ENCODE results near the gene TTC3. TPM values are rescaled to one million over a fixed set of nuclear protein-coding genes. Genes with fewer than 3 reads are reported as not detected.

The TTC3 gene
- total RNA-seq, 1 donor from 2014 or later = 190 TPM

DNA sequence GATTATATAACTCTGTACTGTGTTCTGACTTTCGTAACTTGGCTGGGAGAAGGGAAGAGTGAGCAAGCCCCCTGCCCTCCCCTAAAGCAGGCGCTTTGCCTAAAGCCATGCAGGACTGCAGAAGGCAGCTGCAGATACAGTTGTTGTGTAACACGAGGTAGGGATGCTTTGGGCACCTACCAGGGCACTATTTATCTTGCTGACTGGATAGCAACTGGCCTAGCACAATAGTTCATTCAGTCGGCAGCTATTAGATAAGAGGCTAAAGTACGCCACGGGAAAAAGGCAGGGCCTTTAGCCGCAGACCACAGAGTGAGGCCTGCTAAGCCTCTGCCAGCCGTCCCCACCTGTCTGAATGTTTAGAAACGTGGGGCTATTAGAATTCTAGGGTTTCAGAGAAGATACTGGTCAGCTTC is 80.9 kb downstream of the TTC3 start:
- Mint-ChIP-seq H3K9me3 (ENCODE audit: unreplicated experiment) (no peaks in the 10 kb centered on the region), H3K4me1 (ENCODE audit: unreplicated experiment) (no peaks in the 10 kb centered on the region), H3K4me3 (ENCODE audit: unreplicated experiment) (no peak overlapping the region), H3K27me3 (ENCODE audit: unreplicated experiment) (no peaks in the 10 kb centered on the region), H3K36me3 (ENCODE audit: low read depth, unreplicated experiment) (peaks cover 23% of the 10 kb centered on the region), H3K27ac (ENCODE audit: unreplicated experiment) (no peak overlapping the region)
- TF ChIP-seq, protein P1, sequence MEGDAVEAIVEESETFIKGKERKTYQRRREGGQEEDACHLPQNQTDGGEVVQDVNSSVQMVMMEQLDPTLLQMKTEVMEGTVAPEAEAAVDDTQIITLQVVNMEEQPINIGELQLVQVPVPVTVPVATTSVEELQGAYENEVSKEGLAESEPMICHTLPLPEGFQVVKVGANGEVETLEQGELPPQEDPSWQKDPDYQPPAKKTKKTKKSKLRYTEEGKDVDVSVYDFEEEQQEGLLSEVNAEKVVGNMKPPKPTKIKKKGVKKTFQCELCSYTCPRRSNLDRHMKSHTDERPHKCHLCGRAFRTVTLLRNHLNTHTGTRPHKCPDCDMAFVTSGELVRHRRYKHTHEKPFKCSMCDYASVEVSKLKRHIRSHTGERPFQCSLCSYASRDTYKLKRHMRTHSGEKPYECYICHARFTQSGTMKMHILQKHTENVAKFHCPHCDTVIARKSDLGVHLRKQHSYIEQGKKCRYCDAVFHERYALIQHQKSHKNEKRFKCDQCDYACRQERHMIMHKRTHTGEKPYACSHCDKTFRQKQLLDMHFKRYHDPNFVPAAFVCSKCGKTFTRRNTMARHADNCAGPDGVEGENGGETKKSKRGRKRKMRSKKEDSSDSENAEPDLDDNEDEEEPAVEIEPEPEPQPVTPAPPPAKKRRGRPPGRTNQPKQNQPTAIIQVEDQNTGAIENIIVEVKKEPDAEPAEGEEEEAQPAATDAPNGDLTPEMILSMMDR (IDR thresholded peaks at IDR 0.05; ENCODE audit: unreplicated experiment) = no peak
- no peak for DNase-seq (ENCODE audit: low spot score)

DNA sequence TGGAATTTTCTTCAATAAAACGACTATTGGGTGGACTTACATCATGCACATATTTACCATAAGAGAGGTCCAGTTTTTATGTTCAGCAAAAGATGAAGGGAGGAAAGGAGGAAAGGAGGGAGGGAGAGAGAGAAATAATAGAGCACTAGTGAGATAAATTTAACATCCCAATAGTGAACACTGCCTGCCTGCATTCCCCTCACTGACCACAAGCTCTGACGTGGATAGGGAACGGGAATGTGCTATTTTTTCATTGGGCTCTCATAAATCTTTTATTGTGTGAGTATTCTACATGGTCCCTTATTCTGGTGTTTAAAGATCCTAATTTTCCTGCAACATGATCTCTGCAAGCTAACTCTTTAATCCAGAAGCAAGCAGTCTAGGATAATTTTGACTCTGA is 82.1 kb downstream of the TTC3 start:
- Mint-ChIP-seq H3K36me3 (ENCODE audit: low read depth, unreplicated experiment) (peaks cover 28% of the 10 kb centered on the region), H3K27ac (ENCODE audit: unreplicated experiment) (no peak overlapping the region), H3K4me1 (ENCODE audit: unreplicated experiment) (no peaks in the 10 kb centered on the region), H3K9me3 (ENCODE audit: unreplicated experiment) (no peaks in the 10 kb centered on the region), H3K27me3 (ENCODE audit: unreplicated experiment) (no peaks in the 10 kb centered on the region), H3K4me3 (ENCODE audit: unreplicated experiment) (no peak overlapping the region)
- TF ChIP-seq, protein P1 (IDR thresholded peaks at IDR 0.05; ENCODE audit: unreplicated experiment) = no peak
- no peak for DNase-seq (ENCODE audit: low spot score)

DNA sequence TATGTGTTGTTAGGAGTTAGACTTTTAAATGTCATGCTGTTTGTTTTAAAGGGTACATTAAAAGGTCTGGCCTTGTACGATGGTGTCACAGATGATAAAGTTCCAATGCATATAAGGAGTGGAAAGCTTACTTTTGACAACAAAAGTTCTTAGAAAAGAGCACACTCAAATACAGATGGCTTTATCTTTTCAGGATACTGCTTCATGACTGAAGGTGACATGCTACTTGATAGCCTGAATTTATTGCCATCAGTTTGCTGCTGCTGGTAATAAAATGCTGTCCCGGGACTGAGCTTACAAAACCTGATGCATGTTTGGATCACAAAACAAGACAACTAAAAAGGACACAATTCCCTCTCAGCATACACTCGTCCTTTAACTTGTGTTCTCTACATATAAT is 84.9 kb downstream of the TTC3 start:
- peaks cover 23% of the 10 kb centered on the region for H3K36me3 Mint-ChIP-seq (ENCODE audit: low read depth, unreplicated experiment)
- H3K27me3 Mint-ChIP-seq (ENCODE audit: unreplicated experiment) = peaks cover 2% of the 10 kb centered on the region
- no peak for DNase-seq (ENCODE audit: low spot score)
- no peak overlapping the region for H3K4me3 Mint-ChIP-seq (ENCODE audit: unreplicated experiment)
- TF ChIP-seq, protein P1 (IDR thresholded peaks at IDR 0.05; ENCODE audit: unreplicated experiment) = no peak
- H3K9me3 Mint-ChIP-seq (ENCODE audit: unreplicated experiment) = no peaks in the 10 kb centered on the region
- H3K27ac Mint-ChIP-seq (ENCODE audit: unreplicated experiment) = no peak overlapping the region
- H3K4me1 Mint-ChIP-seq (ENCODE audit: unreplicated experiment) = no peaks in the 10 kb centered on the region

DNA sequence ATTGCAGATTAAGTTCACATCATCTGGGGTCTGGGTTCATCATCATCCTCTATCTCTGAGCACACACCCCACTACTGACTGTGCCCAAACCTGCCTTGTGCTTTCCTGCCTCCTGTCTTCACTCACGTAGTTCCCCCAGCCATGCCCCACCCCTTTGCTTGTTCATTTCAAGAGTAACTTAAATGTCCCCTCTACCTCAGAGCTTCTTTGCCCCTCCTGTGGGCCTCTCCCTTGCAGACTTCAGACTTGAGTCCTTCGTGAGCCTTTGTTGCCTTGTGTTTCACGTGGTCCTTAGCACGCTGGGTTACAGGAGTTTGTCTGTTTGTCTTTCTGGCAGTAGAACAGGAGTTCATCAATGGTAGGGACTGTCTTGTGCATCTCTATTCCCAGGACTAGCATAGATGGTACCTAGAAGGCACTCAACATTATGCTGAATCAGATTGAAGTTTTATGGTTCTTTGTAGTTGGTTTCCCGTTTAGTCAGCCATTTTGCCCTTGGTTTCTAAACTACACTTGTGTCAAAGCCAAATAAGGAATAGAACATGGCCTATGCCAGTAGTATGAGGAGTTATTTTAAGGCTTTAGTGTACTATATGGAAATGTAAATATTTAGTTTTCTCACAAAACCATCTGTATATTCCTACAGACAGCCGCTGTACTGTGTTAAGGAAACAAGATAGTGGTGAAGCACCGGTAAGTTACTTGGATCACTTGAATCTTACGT is 86.2 kb downstream of the TTC3 start:
- H3K27ac Mint-ChIP-seq (ENCODE audit: unreplicated experiment) = no peak overlapping the region
- no peaks in the 10 kb centered on the region for H3K9me3 Mint-ChIP-seq (ENCODE audit: unreplicated experiment)
- peaks cover 23% of the 10 kb centered on the region for H3K36me3 Mint-ChIP-seq (ENCODE audit: low read depth, unreplicated experiment)
- H3K4me3 Mint-ChIP-seq (ENCODE audit: unreplicated experiment) = no peak overlapping the region
- TF ChIP-seq, protein P1 (IDR thresholded peaks at IDR 0.05; ENCODE audit: unreplicated experiment) = no peak
- no peaks in the 10 kb centered on the region for H3K4me1 Mint-ChIP-seq (ENCODE audit: unreplicated experiment)
- DNase-seq (ENCODE audit: low spot score) = no peak
- H3K27me3 Mint-ChIP-seq (ENCODE audit: unreplicated experiment) = peaks cover 2% of the 10 kb centered on the region

DNA sequence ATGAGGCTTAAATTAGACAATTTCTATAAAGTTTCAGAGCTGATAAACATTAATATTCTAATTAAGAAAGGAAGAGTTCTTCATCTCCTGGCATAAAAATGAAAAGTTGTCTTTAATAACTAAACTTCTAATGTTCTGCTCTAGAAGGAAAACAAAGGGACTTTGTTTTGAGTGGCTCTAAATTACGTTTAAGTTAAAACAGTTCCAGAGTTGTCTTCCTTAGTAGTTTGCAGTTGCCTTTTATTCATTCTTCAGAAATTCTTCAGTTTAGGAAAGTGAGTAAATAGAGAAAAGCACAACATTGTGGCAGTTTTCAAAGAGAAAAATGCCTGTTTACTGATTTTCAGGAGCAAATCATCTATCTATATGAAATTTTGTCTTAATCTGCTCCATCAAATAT is 86.9 kb downstream of the TTC3 start:
- DNase-seq (ENCODE audit: low spot score) = no peak
- Mint-ChIP-seq H3K36me3 (ENCODE audit: low read depth, unreplicated experiment) (peaks cover 22% of the 10 kb centered on the region), H3K27me3 (ENCODE audit: unreplicated experiment) (peaks cover 2% of the 10 kb centered on the region), H3K27ac (ENCODE audit: unreplicated experiment) (no peak overlapping the region), H3K4me1 (ENCODE audit: unreplicated experiment) (no peaks in the 10 kb centered on the region), H3K9me3 (ENCODE audit: unreplicated experiment) (no peaks in the 10 kb centered on the region), H3K4me3 (ENCODE audit: unreplicated experiment) (no peak overlapping the region)
- TF ChIP-seq, protein P1 (IDR thresholded peaks at IDR 0.05; ENCODE audit: unreplicated experiment) = no peak
